ENCODE results near the gene RPS15.
A peak's percentile ranks its signal among the peaks of the same experiment; 100 is the strongest.

Gene RPS15

GRCh38 chr19:1486720-1487575 lies 48.8 kb downstream of the RPS15 start:
- TF ChIP-seq, protein P1, sequence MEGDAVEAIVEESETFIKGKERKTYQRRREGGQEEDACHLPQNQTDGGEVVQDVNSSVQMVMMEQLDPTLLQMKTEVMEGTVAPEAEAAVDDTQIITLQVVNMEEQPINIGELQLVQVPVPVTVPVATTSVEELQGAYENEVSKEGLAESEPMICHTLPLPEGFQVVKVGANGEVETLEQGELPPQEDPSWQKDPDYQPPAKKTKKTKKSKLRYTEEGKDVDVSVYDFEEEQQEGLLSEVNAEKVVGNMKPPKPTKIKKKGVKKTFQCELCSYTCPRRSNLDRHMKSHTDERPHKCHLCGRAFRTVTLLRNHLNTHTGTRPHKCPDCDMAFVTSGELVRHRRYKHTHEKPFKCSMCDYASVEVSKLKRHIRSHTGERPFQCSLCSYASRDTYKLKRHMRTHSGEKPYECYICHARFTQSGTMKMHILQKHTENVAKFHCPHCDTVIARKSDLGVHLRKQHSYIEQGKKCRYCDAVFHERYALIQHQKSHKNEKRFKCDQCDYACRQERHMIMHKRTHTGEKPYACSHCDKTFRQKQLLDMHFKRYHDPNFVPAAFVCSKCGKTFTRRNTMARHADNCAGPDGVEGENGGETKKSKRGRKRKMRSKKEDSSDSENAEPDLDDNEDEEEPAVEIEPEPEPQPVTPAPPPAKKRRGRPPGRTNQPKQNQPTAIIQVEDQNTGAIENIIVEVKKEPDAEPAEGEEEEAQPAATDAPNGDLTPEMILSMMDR (IDR thresholded peaks at IDR 0.05), result no peak
- intact Hi-C loops (cut with DNase I; ENCODE audit: low total_unique reads), result no loop called here
- H3K4me3 ChIP-seq, result no peak overlapping the region
- no peak overlapping the region for H3K27ac ChIP-seq
- peaks cover 0 to 21% (median 16%) of the 10 kb centered on the region in 4 donors for H3K4me1 ChIP-seq
- DNase-seq, result no peak
- no peaks in the 10 kb centered on the region for H3K9me3 ChIP-seq
- peaks cover 0 to 18% of the 10 kb centered on the region in 2 donors for H3K27me3 ChIP-seq
- H3K36me3 ChIP-seq, result no peaks in the 10 kb centered on the region

DNA sequence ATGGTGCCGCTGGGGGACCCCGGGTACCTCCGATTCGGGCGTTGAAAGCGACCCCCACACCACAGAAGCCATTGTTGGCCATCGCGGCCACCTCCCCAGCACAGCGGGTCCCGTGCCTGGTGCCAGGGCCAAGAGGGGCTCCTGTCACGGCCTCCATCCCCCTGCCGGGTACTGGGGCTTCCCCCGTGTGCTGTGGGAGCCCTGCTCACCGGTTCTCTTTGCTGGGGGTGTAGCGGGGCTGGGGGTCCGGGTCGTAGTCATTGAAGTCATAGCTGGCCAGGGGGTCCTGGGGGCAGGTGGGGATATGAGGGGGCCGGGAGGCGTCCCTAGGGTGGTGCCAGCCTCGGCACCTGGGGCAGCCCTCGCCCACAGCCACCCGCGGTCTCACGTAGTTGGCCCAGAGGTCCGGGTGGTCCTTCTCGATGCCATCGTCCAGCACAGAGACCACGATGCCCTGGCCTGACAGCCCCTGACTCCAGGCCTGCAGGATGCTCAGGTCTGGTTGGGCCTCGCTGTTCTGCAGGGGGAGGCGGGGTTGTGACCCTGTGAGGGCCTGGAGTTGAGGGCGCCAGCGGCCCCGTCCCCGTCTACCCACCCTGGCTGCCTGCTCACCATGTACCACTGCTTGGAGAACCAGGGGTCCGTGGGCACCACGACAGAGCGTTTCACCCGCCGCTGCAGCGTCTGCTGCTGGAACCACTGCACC lies 49.5 kb downstream of the RPS15 start:
- no peaks in the 10 kb centered on the region for H3K9me3 ChIP-seq
- TF ChIP-seq, protein P1 (IDR thresholded peaks at IDR 0.05), result no peak
- H3K27ac ChIP-seq, result no peak overlapping the region
- peaks cover 0 to 17% of the 10 kb centered on the region in 2 donors for H3K27me3 ChIP-seq
- H3K36me3 ChIP-seq, result no peaks in the 10 kb centered on the region
- DNase-seq, result no peak
- peaks cover 0 to 21% (median 16%) of the 10 kb centered on the region in 4 donors for H3K4me1 ChIP-seq
- intact Hi-C loops (cut with DNase I; ENCODE audit: low total_unique reads), result no loop called here
- H3K4me3 ChIP-seq, result no peak overlapping the region

GRCh38 chr19:1488282-1488601 lies 50.0 kb downstream of the RPS15 start:
- Histone ChIP-seq H3K4me3 (no peak overlapping the region), H3K27me3 (peaks cover 0 to 22% of the 10 kb centered on the region in 2 donors), H3K4me1 (peaks cover 0 to 21% (median 16%) of the 10 kb centered on the region in 4 donors), H3K27ac (no peak overlapping the region), H3K36me3 (no peaks in the 10 kb centered on the region), H3K9me3 (no peaks in the 10 kb centered on the region)
- intact Hi-C loops (cut with DNase I; ENCODE audit: low total_unique reads), result no loop called here
- no peak for DNase-seq
- TF ChIP-seq, protein P1 (IDR thresholded peaks at IDR 0.05), result no peak

- H3K4me3 ChIP-seq, result peak overlapping the region; percentile 50 to 63
- intact Hi-C loops (cut with DNase I; ENCODE audit: low total_unique reads), result loop anchor here (5.0 kb wide), 1 partner anchor 252 kb away; the partner anchor contains the start of gene CBARP
- peak overlapping the region; percentile 59 to 62 for H3K27ac ChIP-seq
- no peaks in the 10 kb centered on the region for H3K36me3 ChIP-seq
- H3K27me3 ChIP-seq, result peaks cover 0 to 20% of the 10 kb centered on the region in 2 donors
- DNase-seq, result no peak
- peaks cover 0 to 21% (median 16%) of the 10 kb centered on the region in 4 donors for H3K4me1 ChIP-seq
- TF ChIP-seq, protein P1 (IDR thresholded peaks at IDR 0.05), result no peak
- H3K9me3 ChIP-seq, result no peaks in the 10 kb centered on the region
Observed at GRCh38 chr19:1489463-1490310, 51.5 kb downstream of the RPS15 start.

All from tibial artery (tissue), 4 donors.